ENCODE measurements around the gene LIME1.

GRCh38 chr20:63777614-63778013 lies 41.1 kb downstream of the LIME1 start:
- TF ChIP-seq POLR2A (IDR thresholded peaks at IDR 0.05) (no peak), CTCF (IDR thresholded peaks at IDR 0.05) (no peak)
